Measurements from ENCODE around the gene PPP3CA.

DNA sequence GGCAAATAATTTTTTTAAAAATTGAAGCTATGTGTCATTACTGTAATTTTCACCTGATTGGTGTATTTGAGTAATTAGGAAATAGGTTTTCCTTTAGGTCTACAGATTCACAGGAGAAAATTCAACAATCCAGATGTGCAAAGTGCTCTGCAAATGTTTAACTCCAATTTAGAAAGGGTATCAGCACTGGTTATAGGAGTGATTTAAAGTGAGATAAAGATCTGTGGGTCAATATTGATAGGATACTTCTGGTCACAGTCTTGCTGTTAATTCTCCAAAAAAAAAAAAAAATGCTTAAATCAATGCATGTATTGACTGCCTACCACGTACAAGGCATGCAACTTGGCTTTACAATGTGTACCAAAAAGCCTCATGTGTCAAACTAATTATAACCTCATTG is 271.3 kb downstream of the PPP3CA start:
- TF ChIP-seq, protein P1, sequence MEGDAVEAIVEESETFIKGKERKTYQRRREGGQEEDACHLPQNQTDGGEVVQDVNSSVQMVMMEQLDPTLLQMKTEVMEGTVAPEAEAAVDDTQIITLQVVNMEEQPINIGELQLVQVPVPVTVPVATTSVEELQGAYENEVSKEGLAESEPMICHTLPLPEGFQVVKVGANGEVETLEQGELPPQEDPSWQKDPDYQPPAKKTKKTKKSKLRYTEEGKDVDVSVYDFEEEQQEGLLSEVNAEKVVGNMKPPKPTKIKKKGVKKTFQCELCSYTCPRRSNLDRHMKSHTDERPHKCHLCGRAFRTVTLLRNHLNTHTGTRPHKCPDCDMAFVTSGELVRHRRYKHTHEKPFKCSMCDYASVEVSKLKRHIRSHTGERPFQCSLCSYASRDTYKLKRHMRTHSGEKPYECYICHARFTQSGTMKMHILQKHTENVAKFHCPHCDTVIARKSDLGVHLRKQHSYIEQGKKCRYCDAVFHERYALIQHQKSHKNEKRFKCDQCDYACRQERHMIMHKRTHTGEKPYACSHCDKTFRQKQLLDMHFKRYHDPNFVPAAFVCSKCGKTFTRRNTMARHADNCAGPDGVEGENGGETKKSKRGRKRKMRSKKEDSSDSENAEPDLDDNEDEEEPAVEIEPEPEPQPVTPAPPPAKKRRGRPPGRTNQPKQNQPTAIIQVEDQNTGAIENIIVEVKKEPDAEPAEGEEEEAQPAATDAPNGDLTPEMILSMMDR (IDR thresholded peaks at IDR 0.05) = no peak
- TF ChIP-seq POLR2A (IDR thresholded peaks at IDR 0.05) = no peak
- TF ChIP-seq POLR2AphosphoS5 (IDR thresholded peaks at IDR 0.05) = no peak
- TF ChIP-seq EP300 (IDR thresholded peaks at IDR 0.05) = no peak
